CD14-positive monocyte (primary cell): ENCODE measurements around the gene B3GNT2. TPM values are rescaled to one million over a fixed set of nuclear protein-coding genes. Genes with fewer than 3 reads are reported as not detected.

Source experiments
- DNase-seq, 3 donors: peaks; one replicate each; pipeline ENCODE4 v3.0.0-alpha.2; 2011 to 2022
- H2AFZ ChIP-seq: 2 replicates; pipeline ENCODE4 v1.6.0; 2012; ENCODE audit warnings: mild to moderate bottlenecking, low read depth, low read length, inconsistent platforms; ENCODE audit not compliant: insufficient read depth, poor library complexity, severe bottlenecking
- H3K27ac ChIP-seq, 2 donors: 1 replicate in 1 of 2; 2 replicates in 1 of 2; pipeline ENCODE4 v1.5.1; 2012 to 2013; ENCODE audit warnings: low read length in 2 of 2, control low read depth in 1 of 2, inconsistent platforms in 1 of 2, low read depth in 1 of 2, mild to moderate bottlenecking in 1 of 2
- H3K27me3 ChIP-seq, 2 donors: one replicate each; pipeline versions ENCODE4 v1.6.0 to v1.6.1; 2011 to 2013; ENCODE audit warnings: low read length in 2 of 2; ENCODE audit not compliant: control insufficient read depth in 2 of 2, insufficient read depth in 2 of 2
- H3K36me3 ChIP-seq, 2 donors: replicated peaks in 1 of 2; 1 replicate in 1 of 2; 2 replicates in 1 of 2; pipeline versions ENCODE4 v1.5.1 to v1.6.1; 2012 to 2013; ENCODE audit warnings: low read length in 2 of 2, control low read depth in 1 of 2, inconsistent platforms in 1 of 2, mild to moderate bottlenecking in 1 of 2; ENCODE audit not compliant: insufficient read depth in 2 of 2, control insufficient read depth in 1 of 2
- H3K4me1 ChIP-seq, 2 donors: 1 replicate in 1 of 2; 2 replicates in 1 of 2; pipeline versions ENCODE4 v1.5.1 to v1.6.1; 2012 to 2013; ENCODE audit warnings: low read length in 2 of 2, control low read depth in 1 of 2, inconsistent platforms in 1 of 2, mild to moderate bottlenecking in 1 of 2, moderate library complexity in 1 of 2; ENCODE audit not compliant: insufficient read depth in 2 of 2, control insufficient read depth in 1 of 2
- H3K4me2 ChIP-seq: replicated peaks from 2 replicates; pipeline ENCODE3; 2012; ENCODE audit warnings: low read length, moderate library complexity, mild to moderate bottlenecking; ENCODE audit not compliant: poor library complexity, severe bottlenecking; ENCODE audit errors: extremely low read depth
- H3K4me3 ChIP-seq, 3 experiments: fragments of 200-600 bp in 1 of 3; sonication (generic) in 1 of 3; replicated peaks in 1 of 3; 1 replicate in 2 of 3; 2 replicates in 1 of 3; pipeline ENCODE4 v1.5.1; 2011 to 2013; ENCODE audit warnings: low read length in 3 of 3, mild to moderate bottlenecking in 3 of 3, control low read depth in 2 of 3, low read depth in 2 of 3, inconsistent platforms in 1 of 3, moderate library complexity in 1 of 3
- H3K79me2 ChIP-seq: 2 replicates; pipeline ENCODE4 v1.6.0; 2012; ENCODE audit warnings: mild to moderate bottlenecking, control low read depth, inconsistent platforms, low read length, moderate library complexity; ENCODE audit not compliant: insufficient read depth
- H3K9ac ChIP-seq: 2 replicates; pipeline ENCODE4 v1.6.0; 2017; ENCODE audit warnings: low read length, mild to moderate bottlenecking; ENCODE audit not compliant: insufficient read depth, poor library complexity, severe bottlenecking
- H3K9me3 ChIP-seq, 2 donors: replicated peaks in 1 of 2; 1 replicate in 1 of 2; 2 replicates in 1 of 2; pipeline versions ENCODE4 v1.5.1 to v1.6.1; 2012 to 2013; ENCODE audit warnings: low read length in 2 of 2, control low read depth in 1 of 2; ENCODE audit not compliant: control insufficient read depth in 1 of 2, insufficient read depth in 1 of 2
- H4K20me1 ChIP-seq: 2 replicates; pipeline ENCODE4 v1.6.0; 2012; ENCODE audit warnings: mild to moderate bottlenecking, low read length, control low read depth, moderate library complexity; ENCODE audit not compliant: insufficient read depth
- H3K27ac Mint-ChIP-seq, 7 donors: one replicate each; pipeline ENCODE4 v1.8.0; 2020; ENCODE audit warnings: mild to moderate bottlenecking in 7 of 7, mixed read lengths in 7 of 7, moderate library complexity in 6 of 7, inconsistent platforms in 2 of 7
- H3K27me3 Mint-ChIP-seq, 3 donors: one replicate each; pipeline ENCODE4 v1.8.0; 2021 to 2022; ENCODE audit warnings: low read depth in 3 of 3, mild to moderate bottlenecking in 3 of 3, mixed read lengths in 3 of 3, moderate library complexity in 3 of 3, inconsistent platforms in 1 of 3
- H3K36me3 Mint-ChIP-seq, 2 donors: one replicate each; pipeline ENCODE4 v1.8.0; 2020; ENCODE audit warnings: mixed read lengths in 2 of 2, inconsistent platforms in 1 of 2, mild to moderate bottlenecking in 1 of 2
- H3K4me1 Mint-ChIP-seq: one replicate; pipeline ENCODE4 v1.8.0; 2020; ENCODE audit warnings: mild to moderate bottlenecking, mixed read lengths
- H3K4me3 Mint-ChIP-seq, 2 donors: one replicate each; pipeline ENCODE4 v1.8.0; 2020; ENCODE audit warnings: mild to moderate bottlenecking in 2 of 2, mixed read lengths in 2 of 2, moderate library complexity in 1 of 2
- H3K9me3 Mint-ChIP-seq, 7 donors: one replicate each; pipeline ENCODE4 v1.8.0; 2020 to 2022; ENCODE audit warnings: mixed read lengths in 7 of 7, mild to moderate bottlenecking in 6 of 7, moderate library complexity in 6 of 7, inconsistent platforms in 2 of 7
- WGBS: methylation state at CpG from one replicate; pipeline ENCODE4 v1.1.5; 2013; ENCODE audit warnings: missing lambda C conversion rate; ENCODE audit not compliant: insufficient coverage; 5-methylcytosine and 5-hydroxymethylcytosine counted together
- intact Hi-C, 2 donors: fragments of 100-400 bp; cut with micrococcal nuclease; formaldehyde crosslinking; loops; one replicate each; pipeline versions ENCODE4 v1.15.0 to v1.15.1; 2023
- polyA plus RNA-seq, 3 donors: library from polyadenylated mRNA; depleted of rRNA in 1 of 3; unstranded in 2 of 3; stranded (reverse) in 1 of 3; fragments of 300-500 nt in 2 of 3; fragments of >200 nt in 1 of 3; fragmentation: Illumina TruSeq in 2 of 3; gene quantifications; 1 replicate in 2 of 3; 2 replicates in 1 of 3; pipeline ENCODE4 v1.2.3, GENCODE V29; 2012 to 2021
- TF ChIP-seq, protein P1 (sequence below): fragments of 200-600 bp; IDR thresholded peaks from one replicate; pipeline ENCODE4 v1.8.0; 2022; ENCODE audit warnings: antibody characterized with exemption, mild to moderate bottlenecking

The B3GNT2 gene
- polyA plus RNA-seq, 3 donors = 15.9 to 34.7 (median 18.5) TPM

DNA sequence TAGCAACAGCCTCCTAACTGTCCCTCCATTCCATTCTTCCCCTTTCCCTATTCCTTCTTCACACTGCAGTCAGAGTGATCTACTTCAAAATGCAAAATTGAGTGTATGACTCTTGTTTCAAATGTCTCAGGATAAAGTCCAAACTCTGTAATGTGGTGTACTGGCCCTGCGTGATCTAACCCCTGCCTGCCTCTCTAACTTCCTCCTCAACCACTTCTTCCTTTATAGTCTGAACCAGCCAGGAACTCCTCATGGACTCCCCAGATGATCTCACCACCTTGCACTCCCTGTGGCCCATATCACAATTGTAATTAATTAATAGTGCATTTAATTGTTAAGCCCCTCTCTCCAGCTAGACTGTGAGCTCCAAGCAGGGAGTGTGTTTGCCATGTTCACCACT is 3.1 kb upstream of the B3GNT2 start:
- H3K27me3 Mint-ChIP-seq = peaks cover 0 to 3% (median 3%) of the 10 kb centered on the region in 3 donors
- H3K36me3 Mint-ChIP-seq = peaks cover 0 to 3% of the 10 kb centered on the region in 2 donors
- Histone ChIP-seq H3K4me3 (no peak overlapping the region), H3K9ac (no peak overlapping the region), H3K27ac (no peak overlapping the region), H3K79me2 (peaks cover 32% of the 10 kb centered on the region), H3K9me3 (no peaks in the 10 kb centered on the region), H3K4me2 (no peak overlapping the region), H3K27me3 (no peaks in the 10 kb centered on the region), H4K20me1 (peaks cover 8% of the 10 kb centered on the region), H3K4me1 (peaks cover 24 to 31% of the 10 kb centered on the region in 2 donors), H3K36me3 (no peaks in the 10 kb centered on the region), H2AFZ (no peak overlapping the region)
- H3K4me3 Mint-ChIP-seq = no peak overlapping the region
- DNase-seq = peak; percentile 41 to 62 (median 55)
- H3K4me1 Mint-ChIP-seq = peaks cover 23% of the 10 kb centered on the region
- H3K27ac Mint-ChIP-seq = peak overlapping the region in 3 of 7 donors; percentile 1 to 58 (median 44)
- intact Hi-C loops = loop anchor here (10.0 kb wide), 2 partner anchors 512 to 658 kb away; partner anchors contain the start of genes EHBP1 (in 1 of the 2) and XPO1 (in 1 of the 2)
- TF ChIP-seq, protein P1, sequence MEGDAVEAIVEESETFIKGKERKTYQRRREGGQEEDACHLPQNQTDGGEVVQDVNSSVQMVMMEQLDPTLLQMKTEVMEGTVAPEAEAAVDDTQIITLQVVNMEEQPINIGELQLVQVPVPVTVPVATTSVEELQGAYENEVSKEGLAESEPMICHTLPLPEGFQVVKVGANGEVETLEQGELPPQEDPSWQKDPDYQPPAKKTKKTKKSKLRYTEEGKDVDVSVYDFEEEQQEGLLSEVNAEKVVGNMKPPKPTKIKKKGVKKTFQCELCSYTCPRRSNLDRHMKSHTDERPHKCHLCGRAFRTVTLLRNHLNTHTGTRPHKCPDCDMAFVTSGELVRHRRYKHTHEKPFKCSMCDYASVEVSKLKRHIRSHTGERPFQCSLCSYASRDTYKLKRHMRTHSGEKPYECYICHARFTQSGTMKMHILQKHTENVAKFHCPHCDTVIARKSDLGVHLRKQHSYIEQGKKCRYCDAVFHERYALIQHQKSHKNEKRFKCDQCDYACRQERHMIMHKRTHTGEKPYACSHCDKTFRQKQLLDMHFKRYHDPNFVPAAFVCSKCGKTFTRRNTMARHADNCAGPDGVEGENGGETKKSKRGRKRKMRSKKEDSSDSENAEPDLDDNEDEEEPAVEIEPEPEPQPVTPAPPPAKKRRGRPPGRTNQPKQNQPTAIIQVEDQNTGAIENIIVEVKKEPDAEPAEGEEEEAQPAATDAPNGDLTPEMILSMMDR = no peak
- no CpG with 5 or more reads among the region's 1 CpG for WGBS
- no peaks in the 10 kb centered on the region for H3K9me3 Mint-ChIP-seq

DNA sequence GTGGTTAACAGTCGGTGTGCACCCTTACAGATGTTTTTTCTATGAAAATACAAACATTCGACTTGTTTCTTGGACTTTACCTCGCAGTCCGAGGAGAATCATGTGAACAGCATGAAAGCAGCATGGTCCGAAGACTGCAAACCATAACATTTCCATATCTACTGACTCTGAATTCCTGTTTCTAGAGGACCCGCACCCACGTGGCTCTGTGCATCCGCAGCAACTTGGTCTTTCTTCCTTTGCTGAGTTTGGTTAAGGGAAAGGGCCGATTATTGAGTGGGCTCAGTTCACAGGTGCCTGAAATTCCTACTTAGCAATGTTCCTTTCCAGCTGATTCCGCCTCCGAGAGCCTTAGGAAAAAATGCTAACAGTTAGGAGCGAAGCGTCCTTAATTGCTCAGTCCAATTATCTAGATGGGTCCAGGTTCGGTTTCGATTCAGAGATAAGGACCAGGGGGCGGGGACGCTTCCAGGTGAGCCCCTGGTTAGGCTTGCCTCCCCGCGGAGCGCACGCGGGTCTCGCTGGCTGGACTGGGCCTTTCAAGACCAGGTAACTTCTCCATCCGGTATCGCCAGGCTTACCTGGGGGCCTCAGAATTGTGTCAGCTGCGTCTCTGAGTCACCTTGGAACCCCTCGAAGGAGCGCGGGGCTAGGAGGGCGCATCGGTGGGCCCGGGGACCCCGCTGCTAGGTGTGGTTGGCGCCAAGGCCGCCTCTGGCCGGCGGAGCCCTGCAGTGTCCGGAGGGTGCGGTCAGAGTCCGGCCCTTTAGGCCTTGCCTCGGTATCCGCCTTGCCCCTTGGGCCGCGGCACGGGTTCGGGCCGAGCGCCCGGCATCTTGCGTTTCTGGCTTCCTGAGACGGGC is 1.1 kb upstream of the B3GNT2 start:
- H3K27ac Mint-ChIP-seq = peak overlapping the region; percentile 68 to 91 (median 85)
- Histone ChIP-seq H3K4me3 (peak overlapping the region; percentile 90 to 98 (median 97)), H3K27ac (peak overlapping the region in 1 of 2 donors; percentile 95), H2AFZ (peak overlapping the region; percentile 99), H3K9ac (peak overlapping the region; percentile 87), H4K20me1 (peaks cover 27% of the 10 kb centered on the region), H3K79me2 (peaks cover 52% of the 10 kb centered on the region), H3K9me3 (no peaks in the 10 kb centered on the region), H3K4me1 (peaks cover 42 to 51% of the 10 kb centered on the region in 2 donors), H3K36me3 (no peaks in the 10 kb centered on the region), H3K4me2 (peak overlapping the region; percentile 98), H3K27me3 (no peaks in the 10 kb centered on the region)
- H3K9me3 Mint-ChIP-seq = no peaks in the 10 kb centered on the region
- H3K27me3 Mint-ChIP-seq = peaks cover 0 to 3% (median 3%) of the 10 kb centered on the region in 3 donors
- DNase-seq = no peak
- peaks cover 43% of the 10 kb centered on the region for H3K4me1 Mint-ChIP-seq
- H3K36me3 Mint-ChIP-seq = no peaks in the 10 kb centered on the region
- 45% methylated on average over 50 of the region's 51 CpGs for WGBS
- intact Hi-C loops = loop anchor here (5.0 to 10.0 kb wide), 4 partner anchors 93 to 660 kb away; partner anchors contain the start of genes EHBP1 (in 1 of the 2) and XPO1 (in 1 of the 2)
- TF ChIP-seq, protein P1 = no peak
- peak overlapping the region; percentile 80 to 85 for H3K4me3 Mint-ChIP-seq
